ENCODE data around the gene SGK1.
"Not testable (repeated sequence)": the region's sequence is repeated elsewhere in the genome, so short reads cannot be mapped to it uniquely, and the experiment has no call there.

- TF ChIP-seq CTCF, POLR2A, EP300 (IDR thresholded peaks at IDR 0.05): not testable (repeated sequence)
Measured at GRCh38 chr6:134319686-134320085, 1.8 kb upstream of the SGK1 start.
